ENCODE results near the gene ADAMTS8. TPM values are rescaled to one million over a fixed set of nuclear protein-coding genes. Genes with fewer than 3 reads are reported as not detected.

Gene ADAMTS8
- total RNA-seq, 2 donors from 2014 or later, result 2.5 to 7.8 TPM

- peak; percentile 54 for DNase-seq (ENCODE audit: low spot score)
- peaks cover 0 to 38% of the 10 kb centered on the region in 2 donors for H3K4me1 ChIP-seq
- H3K9me3 ChIP-seq, result no peaks in the 10 kb centered on the region
- no peaks in the 10 kb centered on the region for H3K27me3 ChIP-seq
- no peak for TF ChIP-seq CTCF (IDR thresholded peaks at IDR 0.05)
- peak overlapping the region; percentile 80 to 93 for H3K27ac ChIP-seq
- no peak overlapping the region for H3K4me3 ChIP-seq
- H3K36me3 ChIP-seq, result peaks cover 50% of the 10 kb centered on the region
These were observed 46.4 kb upstream of the ADAMTS8 start for GRCh38 chr11:130474637-130475400.

GRCh38 chr11:130473795-130474377 lies 45.5 kb upstream of the ADAMTS8 start:
- Histone ChIP-seq H3K27ac (peak overlapping the region; percentile 7 to 93), H3K9me3 (no peaks in the 10 kb centered on the region), H3K4me3 (no peak overlapping the region), H3K27me3 (no peaks in the 10 kb centered on the region), H3K4me1 (peaks cover 0 to 28% of the 10 kb centered on the region in 2 donors), H3K36me3 (peaks cover 57% of the 10 kb centered on the region)
- DNase-seq (ENCODE audit: low spot score), result peak; percentile 53
- no peak for TF ChIP-seq CTCF (IDR thresholded peaks at IDR 0.05)

- Histone ChIP-seq H3K4me1 (peaks cover 0 to 22% of the 10 kb centered on the region in 2 donors), H3K4me3 (no peak overlapping the region), H3K9me3 (no peaks in the 10 kb centered on the region), H3K27me3 (no peaks in the 10 kb centered on the region), H3K27ac (no peak overlapping the region), H3K36me3 (peaks cover 58% of the 10 kb centered on the region)
- no peak for TF ChIP-seq CTCF (IDR thresholded peaks at IDR 0.05)
- DNase-seq (ENCODE audit: low spot score), result peak; percentile 46
These were observed 44.8 kb upstream of the ADAMTS8 start for GRCh38 chr11:130473056-130473794.

- peak; percentile 43 for DNase-seq (ENCODE audit: low spot score)
- peaks cover 0 to 15% of the 10 kb centered on the region in 2 donors for H3K4me1 ChIP-seq
- H3K27ac ChIP-seq, result no peak overlapping the region
- H3K4me3 ChIP-seq, result no peak overlapping the region
- peaks cover 63% of the 10 kb centered on the region for H3K36me3 ChIP-seq
- H3K9me3 ChIP-seq, result no peaks in the 10 kb centered on the region
- TF ChIP-seq CTCF (IDR thresholded peaks at IDR 0.05), result no peak
- no peaks in the 10 kb centered on the region for H3K27me3 ChIP-seq
These were observed 44.1 kb upstream of the ADAMTS8 start for GRCh38 chr11:130472434-130472961.

GRCh38 chr11:130471731-130472433 lies 43.5 kb upstream of the ADAMTS8 start:
- peaks cover 63% of the 10 kb centered on the region for H3K36me3 ChIP-seq
- peak; percentile 48 for DNase-seq (ENCODE audit: low spot score)
- peak overlapping the region in 1 of 2 donors; percentile 3 for H3K27ac ChIP-seq
- H3K4me3 ChIP-seq, result no peak overlapping the region
- peaks cover 0 to 8% of the 10 kb centered on the region in 2 donors for H3K4me1 ChIP-seq
- TF ChIP-seq CTCF (IDR thresholded peaks at IDR 0.05), result no peak
- H3K27me3 ChIP-seq, result no peaks in the 10 kb centered on the region
- no peaks in the 10 kb centered on the region for H3K9me3 ChIP-seq

All from right atrium auricular region (tissue), 2 donors.